ENCODE measurements around the gene TBC1D8.

Gene TBC1D8

DNA sequence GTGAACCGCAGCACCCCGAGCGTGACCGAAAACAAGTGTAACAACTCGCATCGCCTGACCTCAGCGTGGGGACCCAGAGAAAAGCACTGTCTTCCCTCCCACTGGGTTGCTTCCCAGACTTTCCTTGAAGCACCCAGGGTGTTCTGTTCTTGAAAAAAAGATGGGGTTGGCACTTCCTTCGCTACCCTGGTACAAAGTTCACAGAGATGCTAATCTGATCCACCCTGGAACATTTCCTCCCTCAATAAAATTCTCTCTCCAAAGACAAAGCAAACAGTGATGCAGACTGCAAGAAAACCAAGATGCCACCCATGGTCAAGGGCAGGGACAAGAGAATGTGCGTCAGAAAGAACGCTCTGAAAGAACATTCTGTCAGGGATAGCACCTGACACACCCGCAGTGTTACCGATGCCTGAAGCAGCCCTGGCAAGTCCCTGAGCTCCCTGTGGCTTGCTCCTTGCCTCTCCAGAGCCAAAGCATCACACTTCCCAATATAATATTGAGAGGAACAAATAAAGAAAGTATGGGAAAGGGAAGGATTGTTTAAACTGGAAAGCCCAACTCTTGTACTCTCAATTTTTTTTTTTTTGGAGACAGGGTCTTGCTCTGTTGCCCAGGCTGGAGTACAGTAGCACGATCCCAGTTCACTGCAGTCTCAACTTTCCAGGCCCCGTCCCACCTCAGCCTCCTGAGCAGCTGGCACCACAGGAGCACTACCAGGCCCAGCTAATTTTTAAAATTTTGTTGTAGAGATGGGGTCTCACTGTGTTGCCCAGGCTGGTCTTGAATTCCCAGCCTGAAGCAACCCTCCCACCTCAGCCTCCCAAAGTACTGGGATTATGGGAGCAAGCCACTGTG lies 70.7 kb downstream of the TBC1D8 start:
- TF ChIP-seq, protein P1, sequence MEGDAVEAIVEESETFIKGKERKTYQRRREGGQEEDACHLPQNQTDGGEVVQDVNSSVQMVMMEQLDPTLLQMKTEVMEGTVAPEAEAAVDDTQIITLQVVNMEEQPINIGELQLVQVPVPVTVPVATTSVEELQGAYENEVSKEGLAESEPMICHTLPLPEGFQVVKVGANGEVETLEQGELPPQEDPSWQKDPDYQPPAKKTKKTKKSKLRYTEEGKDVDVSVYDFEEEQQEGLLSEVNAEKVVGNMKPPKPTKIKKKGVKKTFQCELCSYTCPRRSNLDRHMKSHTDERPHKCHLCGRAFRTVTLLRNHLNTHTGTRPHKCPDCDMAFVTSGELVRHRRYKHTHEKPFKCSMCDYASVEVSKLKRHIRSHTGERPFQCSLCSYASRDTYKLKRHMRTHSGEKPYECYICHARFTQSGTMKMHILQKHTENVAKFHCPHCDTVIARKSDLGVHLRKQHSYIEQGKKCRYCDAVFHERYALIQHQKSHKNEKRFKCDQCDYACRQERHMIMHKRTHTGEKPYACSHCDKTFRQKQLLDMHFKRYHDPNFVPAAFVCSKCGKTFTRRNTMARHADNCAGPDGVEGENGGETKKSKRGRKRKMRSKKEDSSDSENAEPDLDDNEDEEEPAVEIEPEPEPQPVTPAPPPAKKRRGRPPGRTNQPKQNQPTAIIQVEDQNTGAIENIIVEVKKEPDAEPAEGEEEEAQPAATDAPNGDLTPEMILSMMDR (IDR thresholded peaks at IDR 0.05; ENCODE audit: control insufficient read depth, extremely low read depth, insufficient read depth), result no peak
- no peak overlapping the region for H3K4me3 ChIP-seq (ENCODE audit: low read depth, low read length)
- peak; percentile 97 for DNase-seq (ENCODE audit: low read depth)

DNA sequence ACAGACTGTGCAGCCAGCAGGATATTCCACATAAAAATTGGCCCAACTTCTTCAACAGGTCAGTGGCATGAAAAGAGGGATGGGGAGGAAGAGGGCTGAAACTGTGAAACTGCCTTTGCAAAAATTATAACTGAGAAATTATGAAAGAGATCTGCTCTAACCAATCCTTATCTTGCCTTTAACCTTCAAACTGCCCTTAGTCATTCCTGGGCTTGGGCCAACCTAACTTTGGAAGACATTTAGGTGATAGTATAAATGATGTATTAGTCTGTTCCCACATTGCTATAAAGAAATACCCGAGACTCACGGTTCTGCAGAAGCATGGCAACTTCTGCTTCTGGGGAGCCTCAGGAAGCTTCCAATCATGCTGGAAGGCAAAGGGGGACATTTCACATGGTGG lies 74.6 kb downstream of the TBC1D8 start:
- DNase-seq (ENCODE audit: low read depth), result no peak
- no peak overlapping the region for H3K4me3 ChIP-seq (ENCODE audit: low read depth, low read length)

DNA sequence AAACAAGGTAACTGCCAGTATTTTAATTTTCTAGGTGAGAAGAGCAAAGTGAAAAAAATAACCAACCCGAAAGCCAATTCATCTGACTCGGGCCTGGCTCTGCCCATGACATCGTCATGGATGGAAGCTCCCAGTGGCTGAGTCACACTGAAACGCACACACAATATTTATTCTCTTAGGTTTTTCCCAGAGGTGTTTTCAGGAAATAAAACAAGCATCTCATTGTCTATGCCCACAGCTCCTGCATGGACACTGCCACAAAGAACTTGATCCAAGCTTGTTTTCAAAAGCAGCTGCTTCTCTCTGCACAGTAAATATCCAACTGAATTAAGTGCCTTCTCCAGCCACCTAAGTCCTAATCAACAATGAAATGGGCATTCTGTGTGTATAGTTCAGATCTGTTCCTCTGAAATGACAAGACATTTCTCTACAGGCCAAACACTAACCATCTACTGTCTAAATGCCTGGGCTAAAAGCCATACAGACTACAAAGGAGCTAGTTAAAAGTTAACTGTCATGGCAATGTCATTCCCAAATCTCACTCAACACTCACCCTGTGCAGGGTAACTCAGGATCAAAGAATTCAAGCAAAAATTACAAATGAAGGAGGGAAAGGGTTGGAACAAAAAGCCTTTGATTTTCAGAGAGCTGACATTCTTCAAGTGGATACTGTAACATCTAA lies 86.2 kb downstream of the TBC1D8 start:
- H3K4me3 ChIP-seq (ENCODE audit: low read depth, low read length), result no peak overlapping the region
- DNase-seq (ENCODE audit: low read depth), result no peak
- TF ChIP-seq, protein P1 (IDR thresholded peaks at IDR 0.05; ENCODE audit: control insufficient read depth, extremely low read depth, insufficient read depth), result no peak

More for the DNA sequence above, 74.6 kb downstream of the TBC1D8 start:
- TF ChIP-seq, protein P1 (IDR thresholded peaks at IDR 0.05; ENCODE audit: control insufficient read depth, extremely low read depth, insufficient read depth), result no peak

DNA sequence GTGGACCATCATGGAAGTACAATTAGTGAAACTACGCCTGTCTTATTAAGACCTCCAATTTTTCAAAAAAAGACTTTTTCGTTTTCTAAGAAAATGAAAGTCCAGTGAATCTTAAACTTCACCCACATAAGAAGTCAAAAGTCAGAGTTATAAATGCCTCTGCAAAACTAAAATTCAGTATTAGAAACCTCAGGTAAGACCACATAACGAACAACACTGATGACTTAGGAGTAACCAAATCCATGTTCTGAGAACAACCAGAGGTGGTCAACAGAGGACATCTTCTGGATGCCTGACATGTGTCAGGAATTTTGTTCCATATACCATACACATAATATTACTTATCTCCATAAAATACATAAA lies 86.7 kb downstream of the TBC1D8 start:
- no peak overlapping the region for H3K4me3 ChIP-seq (ENCODE audit: low read depth, low read length)
- DNase-seq (ENCODE audit: low read depth), result no peak
- TF ChIP-seq, protein P1 (IDR thresholded peaks at IDR 0.05; ENCODE audit: control insufficient read depth, extremely low read depth, insufficient read depth), result no peak

DNA sequence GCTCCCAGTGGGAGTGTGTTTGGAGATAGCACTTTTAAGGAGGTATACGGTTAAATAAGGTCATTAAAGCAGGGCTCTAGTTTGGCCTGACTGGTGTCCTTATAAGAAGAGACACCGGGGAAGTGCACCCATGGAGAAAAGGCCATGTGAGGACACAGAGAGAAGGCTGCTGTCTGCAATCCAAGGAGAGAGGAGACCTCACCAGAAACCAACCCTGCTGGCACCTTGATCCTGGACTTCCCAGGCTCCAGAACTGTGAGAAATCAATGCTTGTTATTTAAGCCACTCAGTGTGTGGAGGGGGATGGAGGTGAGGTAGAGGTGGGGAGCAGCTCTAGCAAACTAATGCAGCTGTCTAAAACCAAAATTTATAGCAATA lies 87.1 kb downstream of the TBC1D8 start:
- TF ChIP-seq, protein P1 (IDR thresholded peaks at IDR 0.05; ENCODE audit: control insufficient read depth, extremely low read depth, insufficient read depth), result no peak
- no peak for DNase-seq (ENCODE audit: low read depth)
- no peak overlapping the region for H3K4me3 ChIP-seq (ENCODE audit: low read depth, low read length)

DNA sequence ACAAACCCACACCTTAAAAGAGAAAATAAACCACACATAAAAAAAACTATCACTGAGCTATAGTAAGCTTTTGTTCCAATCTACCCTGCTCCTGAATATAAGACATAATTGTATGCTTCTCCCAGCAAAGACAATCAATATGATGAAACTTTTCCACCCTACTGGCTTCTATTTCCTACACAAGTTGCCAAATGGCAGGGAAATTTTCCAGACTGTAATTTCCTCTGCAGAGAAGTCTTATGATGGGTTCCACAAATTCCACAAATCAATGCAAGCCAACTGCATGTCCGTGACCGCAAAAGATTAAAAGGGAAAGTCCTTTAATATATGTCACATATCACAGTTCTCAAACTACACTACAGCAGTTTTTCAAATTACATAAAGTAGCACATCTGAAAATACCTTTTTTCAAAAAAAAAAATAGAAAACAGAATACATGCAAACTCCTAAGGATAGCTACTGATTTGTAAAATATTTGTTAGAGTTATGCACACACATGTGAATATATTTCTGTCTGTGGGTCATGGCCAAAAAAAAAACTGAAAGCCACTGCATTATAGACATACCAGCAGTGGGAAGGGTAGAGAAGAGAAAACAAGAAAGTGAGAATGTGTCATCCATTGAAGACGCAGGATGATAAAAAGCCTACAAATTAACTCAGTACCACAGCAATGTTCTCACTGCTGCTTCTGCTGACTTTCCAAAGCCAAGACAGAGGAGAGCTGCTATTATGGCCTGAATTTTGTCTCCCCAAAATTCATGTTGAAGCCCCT lies 87.6 kb downstream of the TBC1D8 start:
- TF ChIP-seq, protein P1 (IDR thresholded peaks at IDR 0.05; ENCODE audit: control insufficient read depth, extremely low read depth, insufficient read depth), result no peak
- DNase-seq (ENCODE audit: low read depth), result no peak
- H3K4me3 ChIP-seq (ENCODE audit: low read depth, low read length), result no peak overlapping the region

Measured in LNCaP clone FGC (cell line).